EL (cell line): Measurements from ENCODE around the gene SMPD2.

Source experiments
- DNase-seq: peaks from one replicate; pipeline ENCODE4 v3.0.0-alpha.2; 2016

SMPD2 gene

GRCh38 chr6:109461733-109462526 is 21.4 kb downstream of the SMPD2 start:
- DNase-seq: no peak

- DNase-seq: no peak
Observed at GRCh38 chr6:109465772-109466171, 25.2 kb downstream of the SMPD2 start.

DNA sequence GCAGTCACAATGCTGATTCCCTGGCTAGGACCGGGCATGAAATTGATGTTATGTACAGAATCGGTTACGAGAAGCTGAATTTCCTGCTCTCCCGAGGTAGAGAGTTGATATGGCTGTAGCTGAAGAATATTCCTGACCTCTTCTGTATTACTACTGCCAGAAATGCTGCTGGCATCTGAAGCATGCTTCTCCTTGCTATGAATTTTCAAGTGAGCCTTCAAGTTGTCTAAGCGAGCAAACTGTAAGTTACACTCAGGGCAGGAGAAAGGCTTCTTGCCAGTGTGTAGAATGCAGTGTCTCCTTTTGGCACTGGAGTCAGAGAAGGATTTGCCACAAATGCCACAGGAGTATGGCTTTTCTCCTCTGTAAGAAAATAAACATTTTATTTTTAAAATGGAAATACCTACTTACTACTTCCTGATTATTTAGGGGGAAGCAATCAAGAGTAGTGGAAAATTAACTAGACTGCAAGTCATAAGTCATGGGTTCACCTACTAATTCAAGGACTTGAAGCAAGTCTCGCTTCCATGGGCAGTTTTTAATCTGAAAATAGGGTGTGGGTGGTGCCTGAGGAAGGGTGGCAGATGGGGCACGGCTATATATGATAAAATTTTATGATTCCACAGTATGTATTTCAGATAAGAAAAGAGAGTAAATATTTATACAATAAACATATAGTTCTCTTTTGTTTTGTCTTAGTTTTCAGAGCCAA is 25.8 kb downstream of the SMPD2 start:
- DNase-seq: no peak

DNA sequence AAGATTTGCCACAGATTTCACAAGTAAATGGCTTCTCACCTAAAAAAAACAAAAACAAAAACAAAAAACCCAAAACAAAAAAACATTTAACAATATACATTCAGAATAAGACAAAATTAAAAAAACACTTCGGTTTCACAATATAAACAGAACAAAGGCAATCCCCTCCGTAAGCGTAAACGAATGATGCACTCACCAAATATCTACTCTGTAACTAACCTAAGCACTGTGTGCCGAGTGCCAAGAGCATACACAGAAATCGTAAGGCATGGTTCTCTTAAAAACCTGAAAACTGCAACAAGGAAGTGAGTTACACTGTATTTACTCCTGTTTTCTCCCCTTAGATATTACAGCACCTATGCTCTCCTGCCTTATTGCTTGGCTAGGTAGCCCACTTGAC is 27.2 kb downstream of the SMPD2 start:
- no peak for DNase-seq

GRCh38 chr6:109469591-109470189 is 29.2 kb downstream of the SMPD2 start:
- no peak for DNase-seq

DNA sequence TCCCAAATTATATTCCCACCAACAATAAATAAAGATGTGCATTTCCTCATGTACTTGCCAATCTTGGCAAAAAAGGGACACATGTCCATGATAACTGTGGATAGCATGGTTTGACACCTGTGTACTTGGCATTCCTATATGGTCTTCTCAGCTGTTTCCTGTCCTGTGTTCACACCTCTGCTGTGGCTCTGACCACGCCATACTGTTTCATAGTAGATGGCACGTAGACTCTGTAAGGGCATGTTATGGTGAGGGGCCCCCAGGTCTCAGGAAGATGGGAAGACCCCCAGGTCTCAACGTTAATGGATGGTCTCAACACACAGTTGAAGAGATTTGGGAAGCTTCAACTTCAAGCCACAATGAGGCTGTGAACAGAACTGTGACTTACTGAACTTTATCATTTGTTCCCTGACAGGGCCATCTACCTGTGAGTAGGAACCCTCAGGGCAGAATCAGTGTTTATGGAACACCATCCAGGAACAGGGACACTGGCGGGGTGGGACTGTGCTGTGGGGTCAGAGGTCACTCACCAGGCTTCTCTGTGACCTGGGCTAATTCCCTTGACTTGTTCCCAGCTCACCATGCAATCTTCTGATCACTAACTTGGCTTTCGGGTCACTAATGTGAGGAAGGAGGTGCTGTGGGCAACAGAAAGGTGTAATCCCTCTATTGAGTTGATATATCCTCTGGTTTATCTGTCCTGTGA is 30.7 kb downstream of the SMPD2 start:
- no peak for DNase-seq

DNA sequence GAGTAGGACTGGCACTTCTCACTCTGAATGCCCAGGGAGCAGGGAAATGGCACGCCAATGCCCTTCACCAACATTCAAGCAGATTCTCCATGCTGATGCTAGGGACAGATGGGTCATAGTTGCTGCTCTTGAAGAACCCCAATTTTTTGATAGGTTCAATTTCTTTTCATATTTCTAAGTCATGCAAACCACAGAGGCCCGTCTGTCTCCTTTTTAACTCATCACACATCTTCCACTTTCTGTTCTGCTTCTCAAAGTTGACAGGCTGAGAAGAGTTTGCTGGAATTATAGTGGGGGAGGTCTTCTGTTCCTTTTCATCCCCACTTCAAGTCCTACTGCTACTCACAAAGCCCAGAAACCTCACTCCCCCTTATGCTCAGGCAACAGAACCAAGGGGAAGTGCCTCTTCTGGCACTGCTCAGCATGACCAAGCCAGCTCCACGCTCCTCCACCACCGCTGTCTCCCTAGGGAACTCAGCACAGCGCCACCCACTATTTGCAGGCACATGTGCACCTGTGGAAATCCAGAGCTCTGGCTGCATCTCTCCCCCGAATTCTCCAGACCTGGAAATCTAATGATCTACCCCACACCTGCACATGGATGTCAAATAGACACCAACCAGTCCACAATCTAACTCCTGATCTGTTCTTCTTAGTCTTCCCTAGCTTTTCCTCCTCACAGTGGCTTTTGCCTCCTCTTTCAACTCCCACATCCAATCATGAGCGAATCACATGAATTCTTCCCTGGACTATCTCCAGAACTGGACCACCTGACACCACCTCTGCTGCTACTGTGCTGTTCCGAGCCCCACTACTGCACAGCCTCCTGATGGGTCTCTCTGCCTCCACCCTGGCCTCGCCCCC is 31.8 kb downstream of the SMPD2 start:
- DNase-seq: no peak

- DNase-seq: no peak
Observed at GRCh38 chr6:109473120-109473519, 32.6 kb downstream of the SMPD2 start.

DNA sequence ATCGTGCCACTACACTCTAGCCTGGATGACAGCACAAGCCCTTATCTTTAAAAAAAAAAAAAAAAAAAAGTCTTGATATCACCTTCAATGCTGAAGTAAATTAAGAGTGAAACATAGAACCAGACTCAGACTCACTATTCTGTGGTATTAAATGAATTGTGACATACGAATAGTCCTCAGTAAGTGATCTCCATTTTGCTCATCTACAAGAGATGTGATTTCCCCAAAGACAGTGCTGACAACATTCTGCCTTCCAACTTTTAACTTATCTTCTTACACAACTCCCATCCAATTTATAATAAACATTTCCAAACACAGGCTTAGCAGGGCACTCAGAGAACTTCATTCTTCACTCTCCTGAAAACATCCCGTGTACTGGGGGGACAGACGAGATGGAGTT is 34.5 kb downstream of the SMPD2 start:
- no peak for DNase-seq

- DNase-seq: no peak
Observed at GRCh38 chr6:109475625-109476024, 35.1 kb downstream of the SMPD2 start.

GRCh38 chr6:109477184-109477583 is 36.7 kb downstream of the SMPD2 start:
- no peak for DNase-seq

DNA sequence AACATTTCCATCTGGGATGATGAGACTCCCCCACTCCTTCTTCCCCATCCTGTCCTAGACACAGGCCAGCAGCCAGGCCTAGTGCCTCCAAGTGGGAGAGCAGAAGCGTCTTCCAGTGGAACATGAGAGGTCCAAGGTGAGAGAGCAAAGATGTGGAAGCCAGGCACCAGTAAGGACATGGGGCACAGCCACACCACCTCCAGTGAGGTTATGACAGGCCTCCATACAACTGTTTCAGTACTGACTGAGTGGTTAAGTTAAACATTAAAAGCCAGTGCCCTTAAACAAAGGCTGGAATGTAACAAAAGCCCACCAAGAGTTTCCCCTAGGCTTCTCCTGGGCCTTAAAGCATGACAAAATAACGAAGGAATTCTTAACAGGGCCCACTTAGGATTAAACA is 37.2 kb downstream of the SMPD2 start:
- no peak for DNase-seq

DNA sequence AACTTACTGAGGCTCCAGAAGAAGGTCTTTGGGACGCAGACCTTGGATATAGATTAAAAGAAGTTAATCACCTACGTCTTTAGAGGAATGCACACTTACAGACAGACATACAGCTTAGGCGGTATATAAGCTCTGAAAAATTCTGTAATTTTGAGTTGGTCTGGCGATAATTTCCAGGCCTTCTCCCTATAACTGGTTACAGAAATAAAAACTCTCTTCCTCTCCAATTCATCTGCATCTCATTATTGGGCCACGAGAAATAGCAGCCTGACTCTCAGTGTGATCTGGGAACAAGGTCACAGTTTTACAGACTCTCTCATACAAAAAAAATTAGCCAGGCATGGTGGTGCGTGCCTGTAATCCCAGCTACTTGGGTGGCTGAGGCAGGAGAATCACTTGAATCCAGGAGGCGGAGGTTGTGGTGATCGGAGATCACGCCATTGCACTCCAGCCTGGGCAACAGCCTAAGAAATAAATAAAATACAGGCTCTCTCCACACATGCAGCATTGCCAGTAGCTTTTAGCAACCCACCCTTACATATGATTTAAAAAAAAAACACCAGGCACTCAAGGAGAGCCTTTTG is 37.8 kb downstream of the SMPD2 start:
- DNase-seq: no peak

- DNase-seq: no peak
Observed at GRCh38 chr6:109478841-109479624, 38.5 kb downstream of the SMPD2 start.

DNA sequence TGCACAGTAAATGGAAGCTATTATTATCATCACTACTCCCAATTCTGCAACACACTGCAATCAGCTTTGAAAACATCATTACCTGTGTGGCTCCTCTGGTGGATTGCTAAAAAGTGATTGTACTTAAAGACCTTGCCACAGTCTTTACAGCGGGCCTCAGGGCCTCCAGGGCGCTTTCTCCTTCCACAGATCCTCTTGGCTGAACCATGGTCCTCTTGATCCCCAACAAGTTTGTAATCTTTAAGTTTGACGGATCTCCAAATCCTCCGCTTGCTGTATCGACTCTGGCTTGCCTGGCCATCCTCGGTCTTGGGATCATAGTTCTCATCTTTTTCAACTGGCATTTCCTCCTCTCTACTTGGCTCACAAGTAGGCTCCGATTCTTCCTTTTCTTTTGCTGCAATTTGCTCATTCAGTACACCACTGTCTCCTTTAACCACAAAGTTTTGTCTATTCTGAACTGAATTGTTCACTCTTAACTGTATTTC is 40.5 kb downstream of the SMPD2 start:
- no peak for DNase-seq

DNA sequence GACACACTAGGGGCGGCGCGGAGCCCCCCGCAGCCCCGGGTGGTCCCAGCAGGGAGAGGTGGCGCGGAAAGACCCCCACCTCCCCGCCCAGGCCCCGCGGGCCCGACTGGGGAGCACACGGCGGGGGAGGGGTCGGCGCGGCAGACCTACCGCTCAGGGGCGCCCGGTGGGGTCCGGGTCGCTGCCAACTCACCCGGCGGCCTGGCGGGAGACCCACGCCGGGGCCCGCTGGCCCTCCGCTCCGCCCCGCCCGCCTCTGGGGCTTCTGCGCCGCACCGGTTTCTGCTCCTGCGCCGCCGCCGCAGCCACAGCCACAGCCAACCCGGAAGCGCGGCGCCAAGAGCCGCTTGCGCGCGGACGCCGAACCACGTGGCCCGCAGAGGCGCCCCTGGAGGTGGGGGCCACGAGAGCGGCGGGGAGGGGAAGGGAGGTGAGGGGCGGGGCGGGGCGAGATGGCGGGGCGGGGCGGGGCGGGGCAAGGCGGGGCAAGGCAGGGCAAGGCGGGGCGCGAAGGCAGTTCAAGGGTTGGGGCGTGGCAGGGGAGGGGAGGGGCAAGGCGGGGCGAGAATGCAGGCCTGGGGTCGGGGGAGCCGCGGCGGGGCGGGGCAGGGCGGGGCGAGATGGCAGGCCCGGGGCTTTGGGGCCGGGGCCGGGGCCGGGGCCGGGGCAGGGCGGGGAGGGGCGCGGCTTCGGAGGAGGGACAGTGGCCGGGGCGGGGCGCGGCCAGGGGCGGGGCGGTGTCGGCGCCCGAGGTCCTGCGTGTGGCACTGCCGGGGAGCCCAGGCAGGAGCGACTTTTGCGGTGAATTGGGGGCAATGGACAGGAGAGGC is 42.6 kb downstream of the SMPD2 start, which contains the start of gene ZBTB24:
ZBTB24 (minus strand) TSS at position 315 of the 830 bp plus-strand sequence. CDS start 1,193 bp downstream, outside the sequence.
- DNase-seq: peak; percentile 90

DNA sequence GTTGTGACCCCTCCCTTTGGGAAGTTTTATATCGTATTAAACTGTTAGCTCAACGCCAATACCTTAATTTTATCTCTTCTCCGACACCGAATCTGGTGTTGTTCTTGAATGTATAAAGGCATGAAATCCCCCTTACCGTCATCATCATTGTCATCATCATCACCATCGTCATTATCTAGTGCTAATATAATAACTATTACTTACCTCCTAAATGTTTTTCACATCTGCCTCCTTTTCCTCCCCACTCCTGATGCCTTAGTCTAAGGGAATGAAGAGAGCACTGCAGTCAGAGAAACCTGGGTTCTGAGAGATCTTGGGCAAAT is 43.2 kb downstream of the SMPD2 start:
- no peak for DNase-seq

DNA sequence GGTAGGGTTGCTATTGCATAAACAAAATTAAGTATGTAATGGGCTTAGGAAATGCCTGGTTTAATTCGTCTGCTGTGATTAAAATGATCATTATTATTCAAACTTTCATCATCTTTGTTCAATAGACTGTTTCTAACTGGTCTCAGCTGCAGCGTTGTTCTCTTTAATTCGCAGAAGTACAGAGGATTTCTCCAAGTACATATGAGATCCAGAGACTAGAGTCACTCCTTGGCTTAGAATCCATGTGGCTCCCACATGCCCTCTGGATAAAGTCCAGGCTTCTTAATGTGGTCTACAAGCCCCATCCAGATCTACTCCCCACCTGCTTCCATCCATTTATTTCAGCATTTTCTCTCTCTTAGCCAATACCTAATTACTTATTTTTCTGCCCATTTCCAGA is 43.6 kb downstream of the SMPD2 start:
- no peak for DNase-seq

- no peak for DNase-seq
Observed at GRCh38 chr6:109485266-109485935, 44.9 kb downstream of the SMPD2 start.

- no peak for DNase-seq
Observed at GRCh38 chr6:109486068-109486467, 45.5 kb downstream of the SMPD2 start.
